Stimulated activated effector memory CD8-positive, alpha-beta T cell treated with anti-CD3 and anti-CD28 coated beads, Interleukin-12 subunit alpha, Interleukin-12 subunit beta, amount 100 ng/mL, for 72 hours (primary cell): ENCODE measurements around the gene HDAC9.
"Not testable (repeated sequence)": the region's sequence is repeated elsewhere in the genome, so short reads cannot be mapped to it uniquely, and the experiment has no call there.

ENCODE experiments used
- ATAC-seq: fragments of 150-1000 bp; cut with Tn5 transposase; 2 replicates; pipeline ENCODE4 v1.10.0; 2021
- DNase-seq, 2 donors: peaks; one replicate each; pipeline ENCODE4 v3.0.0; 2021 to 2022; ENCODE audit warnings: low spot score in 2 of 2
- H3K27ac Mint-ChIP-seq: one replicate; pipeline ENCODE4 v1.8.0; 2022; ENCODE audit warnings: mild to moderate bottlenecking, mixed read lengths
- H3K36me3 Mint-ChIP-seq: one replicate; pipeline ENCODE4 v1.8.0; 2022; ENCODE audit warnings: mild to moderate bottlenecking, mixed read lengths
- H3K4me1 Mint-ChIP-seq: one replicate; pipeline ENCODE4 v1.8.0; 2022; ENCODE audit warnings: mixed read lengths
- H3K4me3 Mint-ChIP-seq: one replicate; pipeline ENCODE4 v1.8.0; 2022; ENCODE audit warnings: mild to moderate bottlenecking, mixed read lengths
- H3K9me3 Mint-ChIP-seq: one replicate; pipeline ENCODE4 v1.8.0; 2022; ENCODE audit warnings: mixed read lengths

The HDAC9 gene

GRCh38 chr7:18960725-18961124 is 465.2 kb downstream of the HDAC9 start:
- Mint-ChIP-seq H3K27ac (no peak overlapping the region), H3K4me3 (no peak overlapping the region), H3K36me3 (no peaks in the 10 kb centered on the region), H3K4me1 (no peaks in the 10 kb centered on the region), H3K9me3 (no peaks in the 10 kb centered on the region)
- ATAC-seq: no peak
- no peak for DNase-seq

GRCh38 chr7:18962031-18962430 is 466.5 kb downstream of the HDAC9 start:
- H3K4me3 Mint-ChIP-seq: no peak overlapping the region
- H3K27ac Mint-ChIP-seq: no peak overlapping the region
- H3K36me3 Mint-ChIP-seq: no peaks in the 10 kb centered on the region
- H3K4me1 Mint-ChIP-seq: no peaks in the 10 kb centered on the region
- no peaks in the 10 kb centered on the region for H3K9me3 Mint-ChIP-seq
- DNase-seq (no peak), ATAC-seq (no peak)

GRCh38 chr7:18965657-18966056 is 470.1 kb downstream of the HDAC9 start:
- H3K9me3 Mint-ChIP-seq: peaks cover 4% of the 10 kb centered on the region
- DNase-seq (no peak), ATAC-seq (no peak)
- H3K4me3 Mint-ChIP-seq: no peak overlapping the region
- H3K27ac Mint-ChIP-seq: no peak overlapping the region
- no peaks in the 10 kb centered on the region for H3K4me1 Mint-ChIP-seq
- no peaks in the 10 kb centered on the region for H3K36me3 Mint-ChIP-seq

- H3K4me1 Mint-ChIP-seq, ATAC-seq, H3K36me3 Mint-ChIP-seq, H3K27ac Mint-ChIP-seq, H3K4me3 Mint-ChIP-seq, H3K9me3 Mint-ChIP-seq, DNase-seq: not testable (repeated sequence)
Measured at GRCh38 chr7:18967755-18968154, 472.2 kb downstream of the HDAC9 start.

GRCh38 chr7:18971839-18972238 is 476.3 kb downstream of the HDAC9 start:
- ATAC-seq (no peak), DNase-seq (no peak)
- Mint-ChIP-seq H3K9me3 (peaks cover 4% of the 10 kb centered on the region), H3K36me3 (no peaks in the 10 kb centered on the region), H3K4me1 (no peaks in the 10 kb centered on the region), H3K27ac (no peak overlapping the region), H3K4me3 (no peak overlapping the region)

GRCh38 chr7:18974803-18975202 is 479.3 kb downstream of the HDAC9 start:
- Mint-ChIP-seq H3K9me3 (no peaks in the 10 kb centered on the region), H3K4me1 (no peaks in the 10 kb centered on the region), H3K27ac (no peak overlapping the region), H3K36me3 (no peaks in the 10 kb centered on the region), H3K4me3 (no peak overlapping the region)
- no peak for ATAC-seq
- DNase-seq: no peak

- Mint-ChIP-seq H3K9me3 (no peaks in the 10 kb centered on the region), H3K27ac (no peak overlapping the region), H3K4me1 (no peaks in the 10 kb centered on the region), H3K36me3 (no peaks in the 10 kb centered on the region), H3K4me3 (no peak overlapping the region)
- DNase-seq (no peak), ATAC-seq (no peak)
Measured at GRCh38 chr7:18975276-18975675, 479.7 kb downstream of the HDAC9 start.

- Mint-ChIP-seq H3K9me3 (no peaks in the 10 kb centered on the region), H3K27ac (no peak overlapping the region), H3K4me1 (no peaks in the 10 kb centered on the region), H3K36me3 (no peaks in the 10 kb centered on the region), H3K4me3 (no peak overlapping the region)
- no peak for ATAC-seq
- DNase-seq: no peak
Measured at GRCh38 chr7:18975689-18976280, 480.2 kb downstream of the HDAC9 start.

GRCh38 chr7:18976715-18977471 is 481.3 kb downstream of the HDAC9 start:
- no peaks in the 10 kb centered on the region for H3K36me3 Mint-ChIP-seq
- H3K4me1 Mint-ChIP-seq: no peaks in the 10 kb centered on the region
- DNase-seq: no peak
- no peaks in the 10 kb centered on the region for H3K9me3 Mint-ChIP-seq
- H3K27ac Mint-ChIP-seq: no peak overlapping the region
- no peak overlapping the region for H3K4me3 Mint-ChIP-seq
- no peak for ATAC-seq

GRCh38 chr7:18978108-18978495 is 482.6 kb downstream of the HDAC9 start:
- ATAC-seq (no peak), DNase-seq (no peak)
- Mint-ChIP-seq H3K9me3 (no peaks in the 10 kb centered on the region), H3K4me1 (no peaks in the 10 kb centered on the region), H3K36me3 (no peaks in the 10 kb centered on the region), H3K4me3 (no peak overlapping the region), H3K27ac (no peak overlapping the region)

GRCh38 chr7:18990700-18991099 is 495.2 kb downstream of the HDAC9 start:
- not testable (repeated sequence) for H3K4me1 Mint-ChIP-seq, H3K36me3 Mint-ChIP-seq, H3K9me3 Mint-ChIP-seq, DNase-seq, ATAC-seq, H3K27ac Mint-ChIP-seq, H3K4me3 Mint-ChIP-seq

GRCh38 chr7:18993933-18994668 is 498.6 kb downstream of the HDAC9 start:
- H3K9me3 Mint-ChIP-seq: peaks cover 3% of the 10 kb centered on the region
- no peaks in the 10 kb centered on the region for H3K4me1 Mint-ChIP-seq
- ATAC-seq (no peak), DNase-seq (no peak)
- no peaks in the 10 kb centered on the region for H3K36me3 Mint-ChIP-seq
- H3K4me3 Mint-ChIP-seq: no peak overlapping the region
- H3K27ac Mint-ChIP-seq: no peak overlapping the region

- ATAC-seq (no peak), DNase-seq (no peak)
Measured at GRCh38 chr7:18995270-18995671, 499.7 kb downstream of the HDAC9 start.

GRCh38 chr7:18995811-18996426 is 500.4 kb downstream of the HDAC9 start:
- ATAC-seq: no peak
- no peak for DNase-seq
- Mint-ChIP-seq H3K27ac (no peak overlapping the region), H3K9me3 (peaks cover 2% of the 10 kb centered on the region), H3K4me3 (no peak overlapping the region), H3K36me3 (no peaks in the 10 kb centered on the region), H3K4me1 (no peaks in the 10 kb centered on the region)

More at GRCh38 chr7:18995270-18995671, 499.7 kb downstream of the HDAC9 start:
- Mint-ChIP-seq H3K27ac (no peak overlapping the region), H3K36me3 (no peaks in the 10 kb centered on the region), H3K4me1 (no peaks in the 10 kb centered on the region), H3K9me3 (peaks cover 3% of the 10 kb centered on the region), H3K4me3 (no peak overlapping the region)

- DNase-seq (no peak), ATAC-seq (no peak)
- no peaks in the 10 kb centered on the region for H3K36me3 Mint-ChIP-seq
- no peak overlapping the region for H3K27ac Mint-ChIP-seq
- no peak overlapping the region for H3K4me3 Mint-ChIP-seq
- H3K4me1 Mint-ChIP-seq: no peaks in the 10 kb centered on the region
- no peaks in the 10 kb centered on the region for H3K9me3 Mint-ChIP-seq
Measured at GRCh38 chr7:18996583-18996982, 501.0 kb downstream of the HDAC9 start.
